T follicular helper cell (primary cell): ENCODE results near the gene RC3H2.
"Not testable (repeated sequence)": the region's sequence is repeated elsewhere in the genome, so short reads cannot be mapped to it uniquely, and the experiment has no call there.

ENCODE experiments used
- DNase-seq: peaks from one replicate; pipeline ENCODE4 v3.0.0-alpha.2; 2020; ENCODE audit warnings: low read depth

RC3H2 gene

GRCh38 chr9:122929796-122930354 is 24.7 kb upstream of the RC3H2 start:
- DNase-seq: no peak

GRCh38 chr9:122923947-122924346 is 18.8 kb upstream of the RC3H2 start:
- DNase-seq: no peak

DNA sequence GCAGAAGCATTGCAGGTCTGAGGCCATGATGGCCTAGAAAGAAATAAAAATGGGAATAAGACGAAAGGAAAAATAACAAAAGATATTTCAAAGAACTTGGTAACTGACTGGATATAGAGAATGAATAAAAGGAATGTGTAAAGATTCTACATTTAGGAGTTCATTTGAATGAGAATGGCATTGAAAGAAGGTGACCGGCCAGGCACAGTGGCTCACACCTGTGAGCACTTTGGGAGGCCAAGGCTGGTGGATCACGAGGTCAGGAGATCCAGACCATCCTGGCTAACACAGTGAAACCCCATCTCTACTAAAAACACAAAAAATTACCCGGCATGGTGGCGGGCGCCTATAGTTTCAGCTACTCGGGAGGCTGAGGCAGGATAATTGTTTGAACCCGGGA is 17.6 kb upstream of the RC3H2 start:
- DNase-seq: no peak

DNA sequence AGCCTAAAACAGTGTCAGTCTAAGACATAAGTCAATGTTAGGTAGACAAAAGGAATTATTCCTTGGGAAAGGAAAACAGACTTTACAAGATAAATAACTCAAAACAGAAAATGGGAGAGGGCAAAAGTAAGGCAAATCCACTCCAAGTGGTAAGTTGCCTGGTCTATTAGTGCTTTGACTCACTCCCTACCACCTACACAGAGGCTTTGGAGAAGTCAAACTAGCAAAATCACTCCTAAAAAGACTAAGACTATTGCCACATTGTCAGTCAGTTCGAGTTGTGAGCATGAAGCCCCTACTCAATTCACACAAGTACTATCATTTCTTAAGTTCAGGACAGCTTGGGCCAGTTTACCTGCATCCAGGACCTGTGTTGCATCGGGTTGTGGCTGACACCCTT is 13.2 kb upstream of the RC3H2 start:
- no peak for DNase-seq

DNA sequence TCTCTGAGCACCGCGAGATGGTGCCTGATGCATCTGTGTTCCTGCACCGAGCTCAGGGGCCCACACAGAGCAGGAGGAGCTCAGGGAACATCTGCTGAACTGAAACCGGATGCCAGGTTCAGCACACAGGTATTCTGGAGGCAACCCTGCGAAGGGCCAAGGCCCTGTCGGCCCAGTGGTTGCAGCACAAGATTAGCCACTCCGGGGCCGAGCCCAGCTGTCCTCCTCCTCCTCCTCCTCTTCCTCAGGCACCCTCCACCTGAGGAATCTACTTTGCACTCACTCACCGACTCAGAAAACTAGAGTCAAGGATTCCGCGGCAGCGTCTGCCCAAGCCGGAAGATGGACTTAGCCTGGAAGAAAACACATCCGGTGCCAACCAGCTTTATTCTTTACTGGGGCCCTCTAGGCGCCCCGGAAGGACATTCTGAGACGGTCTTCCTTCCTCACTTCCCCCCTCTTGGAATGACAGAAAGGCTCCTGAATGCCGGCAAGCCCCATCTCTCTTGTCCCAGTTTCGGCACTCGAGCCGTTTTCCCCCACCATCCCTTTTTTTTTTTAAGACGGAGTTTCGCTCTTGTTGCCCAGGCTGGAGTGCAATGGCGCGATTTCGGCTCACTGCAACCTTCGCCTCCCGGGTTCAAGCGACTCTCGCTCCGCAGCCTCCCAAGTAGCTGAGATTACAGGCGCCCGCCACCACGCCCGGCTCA is 8.0 kb upstream of the RC3H2 start, which contains the start of gene ZBTB6:
TSS of gene ZBTB6 (minus strand) at position 360 of the 710 bp plus-strand sequence. CDS start 1,251 bp downstream, outside the sequence.
- DNase-seq: peak; percentile 69

DNA sequence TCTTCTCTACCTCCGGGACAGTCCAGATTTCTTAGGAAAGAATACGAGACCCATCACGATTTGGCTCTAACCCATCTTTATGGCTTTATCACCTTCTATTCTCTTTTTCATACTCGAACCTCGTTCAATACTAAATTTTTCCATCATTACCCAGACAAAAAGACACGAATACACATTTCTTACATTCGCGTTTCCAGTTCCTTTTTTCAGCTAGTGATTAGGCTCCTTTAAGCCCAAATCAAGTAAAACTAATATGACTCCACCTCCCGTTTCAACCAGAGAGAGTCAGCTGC is 7.5 kb upstream of the RC3H2 start:
- no peak for DNase-seq

DNA sequence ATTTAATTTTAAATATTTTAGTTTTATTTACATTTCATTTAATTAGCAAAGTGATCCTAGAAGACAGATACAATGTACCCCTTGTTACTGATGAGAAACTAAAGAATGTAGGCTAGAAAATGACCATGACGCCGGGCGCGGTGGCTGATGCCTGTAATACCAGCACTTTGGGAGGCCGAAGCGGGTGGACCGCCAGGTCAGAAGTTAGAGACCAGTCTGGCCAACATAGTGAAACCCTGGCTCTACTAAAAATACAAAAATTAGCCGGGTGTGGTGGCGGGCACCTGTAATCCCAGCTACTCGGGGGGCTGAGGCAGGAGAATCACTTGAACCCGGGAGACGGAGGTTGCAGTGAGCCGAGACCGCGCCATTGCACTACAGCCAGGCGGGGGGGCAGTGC is 963 bp upstream of the RC3H2 start:
- not testable (repeated sequence) for DNase-seq

GRCh38 chr9:122904466-122904822 is 715 bp downstream of the RC3H2 start:
- no peak for DNase-seq

GRCh38 chr9:122900791-122901190 is 4.4 kb downstream of the RC3H2 start:
- DNase-seq: no peak

GRCh38 chr9:122897969-122898368 is 7.2 kb downstream of the RC3H2 start:
- DNase-seq: no peak

GRCh38 chr9:122888480-122888879 is 16.7 kb downstream of the RC3H2 start:
- DNase-seq: no peak

- no peak for DNase-seq
These were observed 22.0 kb downstream of the RC3H2 start for GRCh38 chr9:122883125-122883524.

DNA sequence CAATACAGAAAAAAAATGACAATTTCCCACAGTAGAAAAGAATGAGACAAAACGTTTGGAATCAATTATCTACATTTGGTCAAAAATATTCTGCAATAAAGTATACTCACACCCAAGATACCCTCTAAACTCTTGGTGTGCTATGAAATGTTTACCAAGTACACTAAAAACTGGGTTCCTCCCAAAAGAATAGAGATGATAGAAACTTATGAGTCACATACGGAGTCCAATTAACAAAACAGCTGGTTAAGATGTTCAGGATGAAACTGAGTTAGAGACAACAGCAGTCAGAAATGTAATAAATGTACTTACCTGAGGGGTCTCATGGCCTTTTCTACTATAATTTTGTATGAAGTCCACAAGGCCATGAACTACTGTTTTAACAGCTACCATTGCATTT is 25.7 kb downstream of the RC3H2 start:
- no peak for DNase-seq

- no peak for DNase-seq
These were observed 29.6 kb downstream of the RC3H2 start for GRCh38 chr9:122875523-122875922.

DNA sequence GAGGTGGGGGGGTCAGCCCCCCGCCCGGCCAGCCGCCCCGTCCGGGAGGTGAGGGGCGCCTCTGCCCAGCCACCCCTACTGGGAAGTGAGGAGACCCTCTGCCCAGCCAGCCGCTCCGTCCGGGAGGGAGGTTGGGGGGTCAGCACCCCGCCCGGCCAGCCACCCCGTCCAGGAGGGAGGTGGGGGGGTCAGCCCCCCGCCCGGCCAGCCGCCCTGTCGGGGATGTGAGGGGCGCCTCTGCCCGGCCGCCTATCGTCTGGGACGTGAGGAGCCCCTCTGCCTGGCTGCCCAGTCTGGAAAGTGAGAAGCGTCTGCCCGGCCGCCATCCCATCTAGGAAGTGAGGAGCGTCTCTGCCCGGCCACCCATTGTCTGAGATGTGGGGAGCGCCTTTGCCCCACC is 37.9 kb downstream of the RC3H2 start:
- not testable (repeated sequence) for DNase-seq

- no peak for DNase-seq
These were observed 39.1 kb downstream of the RC3H2 start for GRCh38 chr9:122866079-122866478.

GRCh38 chr9:122865300-122865699 is 39.9 kb downstream of the RC3H2 start:
- no peak for DNase-seq

- no peak for DNase-seq
These were observed 41.8 kb downstream of the RC3H2 start for GRCh38 chr9:122863407-122863806.

DNA sequence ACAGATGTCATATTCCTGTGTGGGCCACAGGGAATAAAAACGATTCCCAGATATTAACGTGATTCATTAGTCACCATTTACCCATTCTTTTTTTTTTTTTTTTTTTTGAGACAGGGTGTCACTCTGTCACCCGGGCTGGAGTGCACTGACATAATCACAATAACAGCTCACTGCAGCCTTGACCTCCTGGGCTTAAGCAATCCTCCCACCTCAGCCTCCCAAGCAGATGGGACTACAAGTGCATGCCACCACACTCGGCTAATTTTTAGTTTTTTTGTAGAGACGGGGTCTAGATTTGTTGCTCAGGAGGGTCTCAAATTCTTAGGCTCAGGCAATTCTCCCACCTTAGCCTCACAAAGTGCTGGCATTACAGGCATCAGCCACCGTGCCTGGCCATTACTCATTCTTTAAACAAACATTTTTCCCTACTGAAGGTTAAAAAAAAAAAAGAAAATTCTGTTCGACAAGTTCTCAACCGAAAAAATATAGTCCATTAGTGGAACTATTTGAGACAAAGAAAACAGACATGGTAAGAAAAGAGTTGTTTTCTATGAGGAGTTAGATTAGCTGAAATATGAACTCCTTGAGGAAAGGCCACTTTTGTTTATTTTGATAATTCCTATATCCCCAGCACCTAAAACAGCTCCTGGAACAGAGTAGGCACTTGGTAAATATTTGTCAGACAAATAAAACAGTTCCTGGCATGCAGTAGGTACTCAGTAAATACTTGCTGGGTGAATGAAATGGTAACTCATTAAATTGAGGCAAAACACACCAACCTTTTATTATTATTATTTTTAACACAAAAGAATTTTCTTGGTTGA is 44.6 kb downstream of the RC3H2 start:
- DNase-seq: no peak

DNA sequence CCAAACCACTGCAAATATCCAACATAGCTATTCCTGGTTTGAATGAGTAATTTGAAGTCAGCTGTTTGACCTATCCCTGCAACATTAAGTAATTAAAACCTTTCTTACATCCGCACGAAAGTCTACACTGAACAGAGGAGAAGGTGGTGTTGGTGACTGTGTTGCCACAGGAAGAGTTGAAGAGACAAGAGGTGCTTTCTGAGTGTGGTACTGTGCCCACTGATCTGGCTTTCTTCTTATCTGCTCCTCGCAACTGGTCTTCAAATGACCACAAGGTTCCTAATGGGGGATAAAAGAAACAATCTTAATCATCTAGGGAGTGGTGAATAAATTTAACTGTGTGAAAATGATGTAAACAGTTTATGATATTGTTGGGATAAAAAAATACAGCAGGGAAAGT is 47.3 kb downstream of the RC3H2 start:
- no peak for DNase-seq

GRCh38 chr9:122852085-122852786 is 52.9 kb downstream of the RC3H2 start:
- DNase-seq: not testable (repeated sequence)

DNA sequence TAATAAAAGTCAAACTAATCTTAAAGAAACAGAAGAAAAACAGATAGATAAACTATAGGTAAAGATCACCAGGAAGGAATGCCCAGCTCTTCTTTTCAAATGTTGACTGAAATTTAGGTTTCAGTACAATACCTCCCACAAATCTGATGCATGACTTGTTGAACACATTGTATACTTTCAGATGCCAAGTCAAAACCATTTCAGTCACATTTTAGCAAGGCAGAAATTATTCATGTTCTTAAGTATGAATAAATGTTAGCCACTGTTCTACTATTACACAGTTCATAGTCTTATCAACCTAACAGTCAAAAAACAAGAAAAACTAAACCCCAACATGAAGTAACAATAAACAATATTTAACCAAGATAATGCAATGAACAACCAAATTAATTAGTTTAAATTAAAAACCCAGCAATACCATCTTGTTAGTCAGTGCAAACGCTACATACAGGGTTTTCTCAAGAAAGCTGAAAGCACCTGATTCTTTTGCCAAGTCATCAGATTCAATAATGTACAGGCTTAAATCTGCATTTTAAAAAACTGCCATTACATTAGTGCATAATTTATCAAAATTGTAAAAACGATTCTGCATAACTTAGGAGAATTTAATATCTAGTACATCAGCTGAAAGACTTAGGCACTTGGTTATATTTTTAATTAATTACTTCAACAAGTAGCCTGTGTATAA is 56.8 kb downstream of the RC3H2 start:
- DNase-seq: no peak
